Stimulated activated CD4-positive, alpha-beta T cell treated with anti-CD3 and anti-CD28 coated beads, Interleukin-15, amount 100 ng/mL, for 24 hours (primary cell): ENCODE data around the gene TNFSF8.

Experiments used
- DNase-seq: peaks from one replicate; pipeline ENCODE4 v3.0.0-alpha.2; 2020

TNFSF8 gene, protein sequence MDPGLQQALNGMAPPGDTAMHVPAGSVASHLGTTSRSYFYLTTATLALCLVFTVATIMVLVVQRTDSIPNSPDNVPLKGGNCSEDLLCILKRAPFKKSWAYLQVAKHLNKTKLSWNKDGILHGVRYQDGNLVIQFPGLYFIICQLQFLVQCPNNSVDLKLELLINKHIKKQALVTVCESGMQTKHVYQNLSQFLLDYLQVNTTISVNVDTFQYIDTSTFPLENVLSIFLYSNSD

DNA sequence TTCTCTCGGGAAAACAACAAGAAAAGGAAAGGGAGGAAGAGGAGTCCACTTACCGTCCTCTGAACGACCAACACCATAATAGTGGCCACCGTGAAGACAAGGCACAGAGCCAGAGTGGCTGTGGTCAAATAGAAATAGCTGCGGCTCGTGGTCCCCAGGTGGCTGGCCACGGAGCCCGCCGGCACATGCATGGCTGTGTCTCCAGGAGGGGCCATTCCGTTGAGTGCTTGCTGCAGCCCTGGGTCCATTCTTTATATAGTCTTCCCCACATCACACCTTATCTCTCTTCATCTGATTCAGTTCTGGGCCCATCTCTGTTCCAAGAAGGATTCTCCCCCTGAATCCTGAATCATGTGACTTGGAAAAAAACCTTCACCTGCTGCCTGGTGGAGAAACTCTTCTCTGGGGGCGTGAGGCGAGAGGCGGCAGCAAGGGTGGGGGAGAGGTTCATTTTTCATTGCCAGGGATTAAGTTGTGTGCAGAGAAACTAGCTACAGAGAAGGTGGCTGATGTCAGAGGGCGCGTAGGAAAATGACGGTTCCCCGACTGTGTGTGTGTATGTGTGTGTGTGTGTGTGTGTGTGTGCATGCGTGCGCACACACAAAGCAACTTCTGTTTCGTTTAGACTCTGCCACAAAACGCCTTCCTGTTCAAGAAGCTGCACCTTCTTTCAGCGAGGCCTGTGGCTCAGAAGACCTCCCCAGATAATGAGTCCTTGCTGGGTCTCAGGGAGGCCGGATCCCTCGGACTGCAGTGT, at the start of gene TNFSF8:
Gene TNFSF8, minus strand, starts transcription at position 536 of the 757 bp plus-strand sequence. Its CDS starts 288 bp downstream, at position 248.
- DNase-seq = peak; percentile 81

DNA sequence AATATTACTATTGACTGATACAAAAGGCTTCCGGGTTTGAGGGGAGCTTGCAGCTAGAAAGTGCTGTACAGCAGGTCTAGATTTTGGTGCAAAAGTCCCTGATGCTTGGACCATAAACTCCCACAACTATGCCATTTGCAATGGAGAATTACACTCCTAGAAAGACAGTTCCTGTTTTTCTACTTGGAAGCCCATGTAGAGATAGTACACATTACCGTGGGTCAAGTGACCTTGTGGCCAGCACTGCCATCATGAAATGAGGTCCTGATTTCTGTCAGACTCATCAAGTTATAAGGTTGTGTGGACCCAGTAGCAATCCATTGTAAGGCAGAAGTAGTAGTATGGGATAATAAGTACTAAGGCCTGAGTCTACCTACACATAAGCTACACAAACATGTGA, 42.8 kb upstream of the TNFSF8 start:
- no peak for DNase-seq

DNA sequence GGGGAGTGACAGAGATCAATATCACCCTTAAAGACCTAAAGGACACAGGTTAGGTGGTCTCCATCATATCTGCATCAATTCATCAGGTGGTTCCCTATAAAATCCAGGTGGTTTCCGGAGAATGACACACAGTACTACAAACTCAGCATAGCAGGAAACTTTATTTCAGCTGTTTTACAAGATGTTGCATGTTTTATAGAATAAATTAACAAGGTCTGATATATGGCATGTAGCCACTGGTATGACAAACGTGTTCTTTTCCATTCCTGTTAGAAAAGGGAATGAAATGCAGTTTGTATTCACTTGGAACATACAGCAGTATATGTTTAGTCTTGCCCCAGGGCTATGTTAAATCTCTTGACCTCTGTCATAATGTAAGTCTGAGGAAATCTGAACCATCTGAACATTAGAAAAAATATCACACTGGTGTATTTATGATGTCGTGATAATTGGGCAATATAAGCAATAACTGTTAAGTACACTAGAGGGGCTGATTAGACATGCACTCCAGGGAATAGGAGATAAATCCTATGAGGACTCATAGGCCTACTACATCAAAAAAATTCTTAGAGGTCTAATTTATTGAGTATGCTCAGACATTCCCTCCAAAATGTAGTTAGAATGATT, 42.2 kb upstream of the TNFSF8 start:
- no peak for DNase-seq

DNA sequence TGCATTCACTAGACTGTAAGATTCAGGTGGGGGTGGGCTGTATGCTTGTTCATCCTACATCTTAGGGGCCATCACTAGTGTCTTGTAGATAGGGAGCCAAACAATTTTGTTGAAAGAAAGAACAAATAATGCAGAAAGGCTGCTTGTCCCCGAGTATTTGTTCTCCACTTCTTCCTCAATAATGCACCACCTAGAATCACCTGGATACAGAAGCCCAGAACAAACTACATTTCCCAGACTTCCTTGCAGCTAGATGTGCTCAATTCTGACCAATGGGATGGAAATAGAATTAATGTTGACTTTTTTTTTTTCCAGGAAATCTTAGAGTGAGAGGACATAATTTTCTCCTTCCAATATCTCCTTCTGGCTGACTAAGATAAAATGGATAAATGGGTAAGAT, 38.9 kb upstream of the TNFSF8 start:
- DNase-seq = no peak

DNA sequence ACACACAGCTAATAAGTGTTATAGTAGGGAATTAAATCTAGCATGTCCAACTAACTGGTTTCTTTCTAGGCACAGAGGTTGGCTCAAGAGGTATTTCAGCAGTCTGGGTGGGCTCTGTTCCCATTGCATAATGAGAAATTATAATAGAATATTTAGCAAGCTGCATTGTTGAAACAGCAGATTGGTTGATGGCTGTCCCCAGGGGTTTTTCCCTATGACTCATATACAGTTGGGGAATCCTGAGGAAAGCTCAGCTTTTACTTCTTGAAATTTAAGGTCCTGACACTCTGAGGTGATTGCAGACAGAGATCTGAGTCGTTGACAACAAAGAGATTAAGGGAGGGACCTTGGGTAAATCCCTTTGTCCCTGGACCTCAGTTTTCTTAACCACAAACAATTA, 38.3 kb upstream of the TNFSF8 start:
- DNase-seq = no peak

DNA sequence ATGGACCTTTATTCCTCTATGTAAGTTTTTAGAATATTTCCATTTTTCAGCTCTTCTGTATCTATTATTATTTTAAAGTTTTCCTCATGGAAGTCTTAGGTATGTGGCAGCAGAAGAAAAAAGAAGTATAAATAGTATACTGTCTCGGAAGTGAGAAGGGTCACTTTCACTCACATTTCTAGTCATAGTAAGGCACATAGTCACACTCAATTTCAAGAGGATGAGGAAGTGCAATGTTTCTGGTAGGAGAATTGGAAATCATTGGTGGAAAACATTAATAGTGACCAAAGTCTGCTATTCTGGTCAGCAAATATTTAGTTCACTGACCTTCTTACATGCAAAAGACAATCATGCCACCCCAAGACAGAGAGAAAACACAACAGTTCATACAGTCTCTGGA, 35.2 kb upstream of the TNFSF8 start:
- no peak for DNase-seq

DNA sequence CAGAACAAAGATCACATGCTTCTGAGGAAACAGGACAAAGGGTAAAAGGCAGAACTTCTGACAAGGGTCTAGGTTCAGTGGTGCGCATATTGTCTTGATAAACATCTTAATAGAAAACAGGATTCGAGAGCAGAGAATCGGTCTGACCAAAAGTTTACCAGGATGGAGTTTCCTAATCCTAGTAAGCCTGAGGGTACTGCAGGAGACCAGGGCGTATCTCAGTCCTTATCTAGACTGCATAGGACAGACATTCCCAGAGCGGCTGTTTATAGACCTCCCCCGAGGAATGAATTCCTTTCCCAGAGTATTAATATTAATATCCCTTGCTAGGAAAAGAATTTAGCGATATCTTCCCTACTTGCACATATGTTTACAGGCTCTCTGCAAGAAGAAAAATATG, 32.4 kb upstream of the TNFSF8 start:
- DNase-seq = no peak

DNA sequence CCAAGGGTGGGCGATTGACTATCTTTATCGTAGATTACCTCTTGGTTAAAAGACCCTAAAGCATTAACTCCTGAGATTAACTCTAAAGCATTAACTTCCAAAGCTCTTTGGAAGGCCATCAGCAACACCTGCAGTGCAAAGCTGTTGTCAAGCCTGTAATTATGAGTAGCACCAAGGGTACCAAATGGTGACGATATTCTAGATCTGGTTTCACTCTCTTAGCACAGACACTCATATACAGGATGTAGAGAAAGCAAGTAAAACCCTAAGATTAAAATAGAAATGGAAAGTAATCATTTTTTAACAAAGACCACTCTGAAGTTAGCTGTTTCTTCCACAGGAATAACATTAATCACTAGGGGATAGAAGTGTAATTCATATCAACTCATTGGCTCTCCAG, 29.9 kb upstream of the TNFSF8 start:
- DNase-seq = no peak

DNA sequence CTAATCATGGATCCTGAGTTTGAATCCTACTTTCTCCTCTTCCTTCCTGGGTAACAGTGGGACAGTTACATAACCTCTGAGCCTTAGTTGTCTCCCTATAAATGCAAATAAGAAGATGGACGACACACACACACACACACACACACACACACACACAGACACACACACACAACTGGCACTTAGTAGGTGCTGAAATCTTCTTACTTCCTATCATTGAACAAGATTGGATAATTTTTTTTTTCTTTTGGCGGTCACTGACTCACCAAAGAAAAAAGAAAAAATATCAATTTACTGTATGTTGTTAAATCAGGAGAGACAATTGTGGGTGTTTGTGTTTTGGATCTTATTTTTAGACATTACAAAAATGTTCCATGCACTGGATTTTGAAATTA, 28.4 kb upstream of the TNFSF8 start:
- DNase-seq = no peak

DNA sequence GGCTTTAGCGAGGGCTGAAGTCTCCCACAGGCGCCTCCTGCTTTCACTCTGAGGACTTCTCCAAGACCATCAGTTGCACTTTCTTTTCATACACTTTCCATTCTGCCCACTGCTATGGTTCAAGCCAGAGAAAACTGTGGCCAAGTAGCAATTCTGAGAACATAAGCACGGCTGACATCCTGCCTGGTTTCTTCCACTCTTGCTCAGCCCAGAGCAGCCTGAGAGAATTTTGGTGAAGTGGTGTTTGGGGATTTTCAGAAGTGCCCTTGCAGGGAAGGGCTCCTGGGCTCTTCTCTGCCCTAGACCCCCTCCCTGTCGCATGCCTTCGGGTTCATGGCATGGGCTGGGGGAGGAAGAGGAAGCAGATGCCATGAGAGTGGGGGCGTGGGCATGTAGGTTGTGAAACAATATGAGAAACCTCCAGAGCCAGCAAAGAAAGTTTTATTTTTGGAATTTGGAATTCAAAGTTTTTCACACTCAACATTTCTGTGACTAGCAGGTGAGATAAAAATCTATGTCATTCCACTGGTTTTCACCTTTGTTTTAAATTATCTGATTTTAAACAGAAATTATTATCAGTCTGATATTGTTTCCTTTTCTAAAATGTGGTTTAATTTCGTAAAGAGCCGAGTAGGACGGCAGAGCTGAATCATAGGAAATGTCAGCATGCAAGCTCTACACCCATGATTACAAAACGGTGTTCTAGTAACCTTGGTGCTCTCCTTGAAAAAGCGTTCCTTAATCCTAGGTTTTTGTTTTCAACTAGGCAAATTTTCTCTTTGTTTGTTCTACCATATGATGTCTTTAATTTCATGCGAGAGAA, 27.8 kb upstream of the TNFSF8 start:
- peak; percentile 75 for DNase-seq

DNA sequence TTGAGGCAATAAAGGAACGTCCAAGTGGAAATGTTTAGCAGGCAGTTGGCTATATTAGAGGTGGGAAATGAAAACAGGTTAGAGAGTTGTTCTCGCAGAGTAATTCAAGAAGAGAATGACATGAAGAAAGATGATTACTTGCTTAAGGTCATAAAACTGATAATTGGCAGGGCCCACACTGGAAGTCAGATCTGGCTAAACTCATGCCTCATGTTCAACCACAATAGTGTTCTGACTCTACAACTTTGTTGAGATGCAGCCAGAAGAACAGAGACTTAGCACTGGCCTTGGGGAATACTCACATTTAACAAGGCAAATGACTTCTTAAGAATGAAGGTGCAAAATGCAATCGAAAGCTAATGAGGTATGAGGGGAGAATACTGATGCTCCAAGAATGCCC, 27.2 kb upstream of the TNFSF8 start:
- DNase-seq = no peak

DNA sequence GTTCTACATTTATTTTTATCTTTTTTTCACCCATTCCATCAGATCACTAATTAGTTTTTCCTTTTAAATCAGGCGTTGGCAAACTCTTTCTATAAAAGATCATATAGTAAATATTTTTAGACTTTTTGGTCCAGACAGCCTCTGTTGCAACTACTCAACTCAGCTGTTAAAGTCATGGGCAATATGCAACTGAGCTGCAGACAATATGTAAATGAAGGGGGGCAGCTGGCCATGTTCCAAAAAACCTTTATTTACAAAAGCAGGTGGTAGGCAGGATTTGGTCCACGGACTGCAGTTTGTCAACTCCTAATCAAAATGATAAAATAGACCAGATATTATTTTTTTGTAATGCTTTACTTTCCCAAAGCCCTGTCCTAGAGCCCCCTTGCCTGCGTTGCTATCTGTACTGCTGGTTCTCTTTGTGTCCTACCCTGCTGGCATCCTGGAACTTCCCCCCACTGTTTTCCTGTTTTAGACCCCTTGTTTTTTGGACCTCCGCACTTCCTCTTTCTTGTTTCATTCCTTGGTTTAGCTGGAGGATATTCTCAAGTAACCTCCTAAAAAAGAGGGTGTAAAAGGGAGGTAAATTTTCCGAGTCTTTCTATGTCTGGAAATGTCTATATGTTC, 24.7 kb upstream of the TNFSF8 start:
- DNase-seq = no peak

DNA sequence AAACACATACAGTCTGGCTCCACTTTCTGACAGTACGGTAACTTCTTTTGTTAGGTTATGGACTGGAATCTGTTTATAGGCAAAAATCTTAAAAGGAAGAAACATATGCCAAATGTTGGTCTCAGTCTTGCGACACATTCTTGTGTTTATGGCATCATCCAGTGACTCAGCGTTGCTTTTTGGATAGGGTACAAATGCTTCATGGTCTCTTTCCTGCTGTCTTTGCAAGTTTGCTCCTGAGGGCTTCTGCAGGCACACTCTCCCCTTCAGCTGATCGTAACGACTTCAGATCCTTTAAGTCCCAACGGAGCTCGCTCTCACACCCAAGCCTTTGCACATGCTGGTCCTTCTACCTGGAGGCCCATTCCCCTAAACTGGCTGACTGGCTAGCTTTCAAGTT, 23.6 kb upstream of the TNFSF8 start:
- DNase-seq = no peak

DNA sequence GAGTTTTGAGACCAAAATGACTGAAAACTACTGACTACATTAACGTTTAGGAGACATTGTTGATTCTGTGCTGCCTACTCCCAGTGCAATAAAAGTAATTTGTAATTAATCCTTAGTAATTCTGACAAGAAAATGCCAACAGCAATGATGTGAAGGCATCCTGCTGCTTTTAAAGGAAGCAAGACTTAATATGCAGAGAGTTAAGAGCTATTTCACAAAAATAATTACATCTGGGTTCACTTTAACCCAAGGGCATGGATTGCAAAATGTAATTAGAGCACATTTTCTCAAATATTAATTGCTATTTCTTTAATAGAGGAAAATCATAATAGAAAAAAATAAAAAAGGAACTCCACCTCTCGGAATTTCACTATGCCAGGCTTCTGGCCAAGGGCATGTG, 22.7 kb upstream of the TNFSF8 start:
- no peak for DNase-seq

DNA sequence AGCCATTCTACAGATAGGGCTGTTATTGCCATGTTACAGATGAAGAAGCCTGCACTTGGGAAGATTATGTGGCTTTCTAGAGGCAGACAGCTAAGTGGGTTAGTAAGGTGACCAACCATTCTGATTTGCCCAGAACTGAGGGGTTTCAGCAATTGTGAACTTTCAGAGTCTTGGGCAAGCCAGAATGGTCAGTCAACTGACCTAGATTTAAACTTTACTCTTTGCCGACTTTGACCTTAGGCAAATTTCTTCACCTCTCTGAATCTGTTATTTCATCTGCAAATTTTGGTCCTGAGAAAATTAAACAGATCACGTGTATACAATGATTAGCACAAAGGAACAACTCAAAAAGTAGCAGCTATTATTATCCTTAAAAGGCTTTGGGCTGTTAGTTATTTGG, 20.4 kb upstream of the TNFSF8 start:
- no peak for DNase-seq

DNA sequence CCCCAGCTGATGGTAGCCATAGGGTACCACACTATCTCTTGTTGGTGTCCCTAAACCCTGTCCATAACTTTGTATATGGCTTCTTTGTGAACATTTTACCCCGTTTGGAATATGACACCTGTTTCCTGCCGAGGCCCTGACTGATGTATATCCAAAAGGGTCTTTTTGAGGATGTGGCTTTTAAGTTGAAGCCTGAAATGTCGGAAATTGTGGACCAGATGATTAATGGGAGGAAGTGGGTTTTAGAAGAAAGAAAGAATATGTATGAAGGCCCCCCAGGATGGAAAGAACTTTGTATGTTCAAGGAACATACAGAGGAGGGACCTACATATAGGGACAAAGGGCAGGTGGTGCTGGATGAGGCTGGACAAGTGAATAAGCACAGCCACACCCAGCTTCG, 16.7 kb upstream of the TNFSF8 start:
- DNase-seq = no peak

DNA sequence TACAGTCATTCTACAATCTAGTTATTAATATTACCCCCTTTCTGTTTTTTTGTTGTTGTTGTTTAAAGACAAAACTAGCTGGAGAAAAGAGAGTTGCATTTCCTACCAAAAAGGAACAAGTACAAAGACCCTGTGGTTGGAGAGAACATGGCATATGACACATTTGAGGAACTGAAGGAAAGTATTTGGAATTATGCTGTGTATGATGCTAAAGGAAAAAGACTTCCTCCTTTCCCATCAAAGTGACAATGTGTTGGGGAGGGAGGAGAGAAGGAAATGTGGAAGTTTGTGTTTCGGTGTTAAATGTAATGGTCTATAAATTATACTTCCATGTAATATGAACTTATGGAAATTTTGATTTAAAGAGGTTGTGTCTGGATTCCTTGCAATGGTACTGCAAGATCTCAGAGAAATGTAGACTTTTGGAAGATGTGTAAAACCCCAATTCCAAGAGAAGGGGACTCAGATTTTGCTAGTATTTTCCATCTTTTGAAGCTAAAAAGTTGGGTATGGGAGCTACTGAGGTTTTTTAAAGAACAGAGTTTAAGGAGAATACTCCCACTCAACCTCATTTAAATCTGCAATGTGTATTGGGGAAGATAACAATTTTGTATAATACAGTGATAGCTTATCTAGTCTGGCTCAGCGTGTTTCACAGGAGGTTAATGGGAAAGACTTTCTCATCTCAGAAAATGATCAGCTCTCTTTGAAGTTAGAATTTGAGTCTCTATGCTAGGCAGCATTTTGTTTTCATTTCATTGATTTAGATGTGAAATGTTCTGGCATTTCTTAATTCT, 15.4 kb upstream of the TNFSF8 start:
- DNase-seq = no peak

DNA sequence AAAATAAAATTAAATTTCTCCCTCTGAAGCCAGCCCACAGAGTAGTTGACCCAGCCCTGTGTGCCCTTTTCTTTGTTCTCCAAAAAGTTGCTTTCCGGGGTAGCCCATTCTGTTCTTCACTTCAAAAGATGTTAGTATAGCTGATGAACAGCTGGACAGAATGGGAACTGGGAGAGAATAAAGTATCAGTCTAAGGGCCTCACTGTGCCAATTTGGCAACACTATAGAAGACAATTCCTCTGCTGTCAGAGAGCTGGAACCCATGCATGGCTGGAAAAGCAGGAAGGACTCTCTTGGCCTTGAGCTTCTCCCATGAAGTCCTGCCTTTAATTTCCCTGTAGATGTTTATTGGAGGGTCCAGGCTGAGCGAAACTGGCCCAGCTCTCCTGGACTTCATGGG, 11.0 kb upstream of the TNFSF8 start:
- DNase-seq = no peak

DNA sequence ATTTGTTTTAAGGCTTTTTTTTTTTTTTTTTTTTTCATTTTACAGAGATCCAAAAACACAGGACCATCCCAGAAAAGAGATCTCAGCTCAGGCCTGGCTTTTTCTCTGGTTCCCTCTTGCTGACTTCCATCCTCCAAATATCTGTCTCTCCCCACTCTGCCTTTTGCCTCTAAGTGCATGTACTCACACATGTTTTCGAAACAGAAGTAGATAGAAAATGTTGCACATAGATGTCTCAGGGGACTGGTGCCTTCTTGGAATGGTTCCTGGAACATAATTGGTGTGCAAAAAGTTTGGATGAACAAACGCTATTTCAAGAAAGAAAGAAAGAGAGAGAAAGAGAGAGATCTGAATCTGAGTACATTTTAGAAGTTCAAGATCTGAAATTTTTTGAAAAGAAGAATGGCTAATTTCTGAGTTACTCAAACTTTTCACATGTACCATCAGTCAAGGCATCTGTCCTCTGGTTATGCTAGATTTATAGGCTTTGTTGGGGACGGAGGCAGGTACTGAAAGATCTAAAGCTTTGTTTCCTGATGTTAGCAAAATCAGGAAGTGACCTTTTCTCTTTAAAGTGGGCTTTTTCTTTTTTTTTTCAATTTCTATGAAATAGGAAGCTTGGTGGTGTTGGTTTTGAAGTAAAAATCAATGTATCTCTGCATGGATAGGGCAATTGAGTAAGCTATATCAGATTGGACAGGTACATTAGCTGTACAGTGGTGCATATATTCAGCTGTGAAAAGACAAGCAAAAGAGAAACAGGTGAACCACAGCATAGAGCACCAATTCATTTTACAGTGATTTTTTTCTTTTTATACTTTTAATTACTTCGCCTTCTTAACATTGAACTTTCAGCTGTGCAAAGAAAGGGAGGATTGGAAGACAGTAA, 8.5 kb upstream of the TNFSF8 start:
- DNase-seq = no peak

DNA sequence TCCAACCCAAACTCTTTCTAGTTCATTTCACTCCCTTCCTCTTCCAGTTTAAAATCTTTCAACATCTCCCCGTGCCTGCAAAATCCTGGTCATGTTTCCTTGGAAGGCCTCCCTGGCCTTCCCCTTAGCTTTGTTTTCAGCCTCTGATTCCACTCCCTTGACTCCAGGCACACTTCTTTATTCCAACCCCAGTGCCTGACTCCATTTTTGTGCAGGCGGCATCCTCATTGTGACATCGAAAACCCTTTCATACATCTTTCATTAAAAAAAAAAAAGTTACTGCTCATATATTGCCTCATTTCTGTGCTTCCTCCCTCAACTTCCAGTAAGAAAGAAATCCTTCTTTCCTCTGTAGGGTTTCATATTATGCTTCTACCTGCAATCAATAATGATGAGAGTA, 7.1 kb upstream of the TNFSF8 start:
- no peak for DNase-seq

DNA sequence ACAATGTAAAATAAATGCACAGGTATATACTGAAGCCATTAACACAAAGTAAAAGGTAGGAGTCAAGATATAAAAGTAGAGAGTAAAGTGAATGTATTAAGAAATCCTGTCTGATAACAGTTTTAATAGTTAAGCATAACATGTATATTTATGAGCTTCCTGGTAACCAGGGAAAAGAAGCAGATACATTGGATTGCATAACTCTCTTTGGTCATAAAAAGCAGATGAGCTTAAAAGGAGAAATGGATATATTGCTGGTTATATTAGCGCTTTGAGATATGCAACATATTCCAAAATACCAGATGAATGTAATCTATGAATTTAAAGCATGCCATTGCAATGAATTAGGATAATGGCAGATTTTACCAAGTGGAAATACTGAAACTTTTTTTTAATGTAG, 6.2 kb upstream of the TNFSF8 start:
- no peak for DNase-seq
